ENCODE measurements around the gene IL17REL.

- TF ChIP-seq, protein P1, sequence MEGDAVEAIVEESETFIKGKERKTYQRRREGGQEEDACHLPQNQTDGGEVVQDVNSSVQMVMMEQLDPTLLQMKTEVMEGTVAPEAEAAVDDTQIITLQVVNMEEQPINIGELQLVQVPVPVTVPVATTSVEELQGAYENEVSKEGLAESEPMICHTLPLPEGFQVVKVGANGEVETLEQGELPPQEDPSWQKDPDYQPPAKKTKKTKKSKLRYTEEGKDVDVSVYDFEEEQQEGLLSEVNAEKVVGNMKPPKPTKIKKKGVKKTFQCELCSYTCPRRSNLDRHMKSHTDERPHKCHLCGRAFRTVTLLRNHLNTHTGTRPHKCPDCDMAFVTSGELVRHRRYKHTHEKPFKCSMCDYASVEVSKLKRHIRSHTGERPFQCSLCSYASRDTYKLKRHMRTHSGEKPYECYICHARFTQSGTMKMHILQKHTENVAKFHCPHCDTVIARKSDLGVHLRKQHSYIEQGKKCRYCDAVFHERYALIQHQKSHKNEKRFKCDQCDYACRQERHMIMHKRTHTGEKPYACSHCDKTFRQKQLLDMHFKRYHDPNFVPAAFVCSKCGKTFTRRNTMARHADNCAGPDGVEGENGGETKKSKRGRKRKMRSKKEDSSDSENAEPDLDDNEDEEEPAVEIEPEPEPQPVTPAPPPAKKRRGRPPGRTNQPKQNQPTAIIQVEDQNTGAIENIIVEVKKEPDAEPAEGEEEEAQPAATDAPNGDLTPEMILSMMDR (IDR thresholded peaks at IDR 0.05; ENCODE audit: insufficient read depth, low read depth, low read length): no peak
- no peak for TF ChIP-seq EZH2 (IDR thresholded peaks at IDR 0.05; ENCODE audit: insufficient read depth, low read length)
Observed at GRCh38 chr22:49996119-49996517, 16.4 kb downstream of the IL17REL start.
